HepG2 (cell line): Measurements from ENCODE around the gene NOTCH3. TPM values are rescaled to one million over a fixed set of nuclear protein-coding genes. Genes with fewer than 3 reads are reported as not detected.
A peak's percentile ranks its signal among the peaks of the same experiment; 100 is the strongest.

Experiments used
- CCAR2 ChIP-seq: fragments of 200-400 bp; formaldehyde crosslinking; optimal IDR thresholded peaks from 2 replicates; pipeline ENCODE3; 2018; ENCODE audit warnings: low read depth, mild to moderate bottlenecking, low read length, moderate library complexity
- FOXM1 ChIP-seq: sonication (generic); formaldehyde crosslinking; IDR thresholded peaks from 2 replicates; pipeline ENCODE4 v1.5.0; 2020; ENCODE audit warnings: missing genetic modification reagents
- HNRNPH1 ChIP-seq: fragments of 200-400 bp; formaldehyde crosslinking; optimal IDR thresholded peaks from 2 replicates; pipeline ENCODE3; 2017; ENCODE audit warnings: mild to moderate bottlenecking, low read depth, low read length
- PLSCR1 ChIP-seq: sonication (generic); formaldehyde crosslinking; IDR thresholded peaks from 2 replicates; pipeline ENCODE4 v1.5.0; 2020; ENCODE audit warnings: missing genetic modification reagents, mild to moderate bottlenecking, borderline replicate concordance
- SNAPC4 ChIP-seq: sonication (generic); formaldehyde crosslinking; IDR thresholded peaks from 2 replicates; pipeline ENCODE4 v1.4.0; 2020; ENCODE audit warnings: mild to moderate bottlenecking, missing genetic modification reagents
- ZFP82 ChIP-seq: sonication (generic); formaldehyde crosslinking; IDR thresholded peaks from 2 replicates; pipeline ENCODE4 v1.5.1; 2020; ENCODE audit warnings: mild to moderate bottlenecking, missing genetic modification reagents, borderline replicate concordance
- ZNF570 ChIP-seq: sonication (generic); formaldehyde crosslinking; IDR thresholded peaks from 2 replicates; pipeline ENCODE4 v1.4.0; 2020; ENCODE audit warnings: mild to moderate bottlenecking, missing genetic modification reagents, borderline replicate concordance
- polyA plus RNA-seq, 8 experiments: library from polyadenylated mRNA; depleted of rRNA in 3 of 8; stranded (reverse) in 7 of 8; unstranded in 1 of 8; fragments of >200 nt; fragmentation: Illumina TruSeq in 4 of 8; extraction: Trizol in 4 of 8; gene quantifications; 2 replicates each; pipeline versions ENCODE4 v1.2.1 to v1.2.3, GENCODE V29; 2011 to 2016; ENCODE audit warnings: low read depth in 4 of 8, missing spikeins in 1 of 8, mixed read lengths in 1 of 8; ENCODE audit not compliant: insufficient read depth in 1 of 8
- total RNA-seq, 5 experiments: library from RNA; depleted of rRNA; stranded (reverse); fragments of >200 nt; fragmentation: Illumina TruSeq; extraction: Trizol; gene quantifications; 2 replicates each; pipeline ENCODE4 v1.2.3, GENCODE V29; 2016; ENCODE audit warnings: low read depth in 1 of 5
- TF ChIP-seq, protein P1 (sequence below): sonication (generic); formaldehyde crosslinking; IDR thresholded peaks from 2 replicates; pipeline ENCODE4 v1.4.0; 2020; ENCODE audit warnings: missing genetic modification reagents

The NOTCH3 gene
- total and polyA plus RNA-seq, 2 of the 13 experiments (the other 11 are each of a cell fraction or from before 2014, with no cell fraction given) = 0.09 to 0.28 TPM

- TF ChIP-seq PLSCR1 (CRISPR knock-in tag) (no peak), CCAR2 (no peak), SNAPC4 (CRISPR knock-in tag) (peak; percentile 14; the same call in 1 of the 2 replicates), ZNF570 (CRISPR knock-in tag) (no peak), HNRNPH1 (no peak), FOXM1 (no peak), ZFP82 (no peak)
- TF ChIP-seq, protein P1, sequence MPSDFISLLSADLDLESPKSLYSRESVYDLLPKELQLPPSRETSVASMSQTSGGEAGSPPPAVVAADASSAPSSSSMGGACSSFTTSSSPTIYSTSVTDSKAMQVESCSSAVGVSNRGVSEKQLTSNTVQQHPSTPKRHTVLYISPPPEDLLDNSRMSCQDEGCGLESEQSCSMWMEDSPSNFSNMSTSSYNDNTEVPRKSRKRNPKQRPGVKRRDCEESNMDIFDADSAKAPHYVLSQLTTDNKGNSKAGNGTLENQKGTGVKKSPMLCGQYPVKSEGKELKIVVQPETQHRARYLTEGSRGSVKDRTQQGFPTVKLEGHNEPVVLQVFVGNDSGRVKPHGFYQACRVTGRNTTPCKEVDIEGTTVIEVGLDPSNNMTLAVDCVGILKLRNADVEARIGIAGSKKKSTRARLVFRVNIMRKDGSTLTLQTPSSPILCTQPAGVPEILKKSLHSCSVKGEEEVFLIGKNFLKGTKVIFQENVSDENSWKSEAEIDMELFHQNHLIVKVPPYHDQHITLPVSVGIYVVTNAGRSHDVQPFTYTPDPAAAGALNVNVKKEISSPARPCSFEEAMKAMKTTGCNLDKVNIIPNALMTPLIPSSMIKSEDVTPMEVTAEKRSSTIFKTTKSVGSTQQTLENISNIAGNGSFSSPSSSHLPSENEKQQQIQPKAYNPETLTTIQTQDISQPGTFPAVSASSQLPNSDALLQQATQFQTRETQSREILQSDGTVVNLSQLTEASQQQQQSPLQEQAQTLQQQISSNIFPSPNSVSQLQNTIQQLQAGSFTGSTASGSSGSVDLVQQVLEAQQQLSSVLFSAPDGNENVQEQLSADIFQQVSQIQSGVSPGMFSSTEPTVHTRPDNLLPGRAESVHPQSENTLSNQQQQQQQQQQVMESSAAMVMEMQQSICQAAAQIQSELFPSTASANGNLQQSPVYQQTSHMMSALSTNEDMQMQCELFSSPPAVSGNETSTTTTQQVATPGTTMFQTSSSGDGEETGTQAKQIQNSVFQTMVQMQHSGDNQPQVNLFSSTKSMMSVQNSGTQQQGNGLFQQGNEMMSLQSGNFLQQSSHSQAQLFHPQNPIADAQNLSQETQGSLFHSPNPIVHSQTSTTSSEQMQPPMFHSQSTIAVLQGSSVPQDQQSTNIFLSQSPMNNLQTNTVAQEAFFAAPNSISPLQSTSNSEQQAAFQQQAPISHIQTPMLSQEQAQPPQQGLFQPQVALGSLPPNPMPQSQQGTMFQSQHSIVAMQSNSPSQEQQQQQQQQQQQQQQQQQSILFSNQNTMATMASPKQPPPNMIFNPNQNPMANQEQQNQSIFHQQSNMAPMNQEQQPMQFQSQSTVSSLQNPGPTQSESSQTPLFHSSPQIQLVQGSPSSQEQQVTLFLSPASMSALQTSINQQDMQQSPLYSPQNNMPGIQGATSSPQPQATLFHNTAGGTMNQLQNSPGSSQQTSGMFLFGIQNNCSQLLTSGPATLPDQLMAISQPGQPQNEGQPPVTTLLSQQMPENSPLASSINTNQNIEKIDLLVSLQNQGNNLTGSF (CRISPR knock-in tag) = no peak
These were observed 76.1 kb downstream of the NOTCH3 start (continued) for GRCh38 chr19:15124572-15125231.
